HepG2 (cell line): Measurements from ENCODE around the gene PMEPA1.

Experiments used
- GLI4 ChIP-seq: sonication (generic); formaldehyde crosslinking; IDR thresholded peaks from 2 replicates; pipeline ENCODE4 v1.5.1; 2020; ENCODE audit warnings: missing genetic modification reagents, mild to moderate bottlenecking, moderate library complexity, borderline replicate concordance
- MAZ ChIP-seq, 2 experiments: sonication (generic) in 1 of 2; formaldehyde crosslinking in 1 of 2; IDR thresholded peaks; 2 replicates each; pipeline versions ENCODE4 v1.5.0 to v1.6.1; 2012 to 2020; ENCODE audit warnings: low read depth in 2 of 2, mild to moderate bottlenecking in 2 of 2, borderline replicate concordance in 1 of 2, improper control_type of control experiment in 1 of 2, low read length in 1 of 2, missing genetic modification reagents in 1 of 2, moderate library complexity in 1 of 2
- POLR2AphosphoS5 ChIP-seq: IDR thresholded peaks from 2 replicates; pipeline ENCODE4 v1.6.1; 2012; ENCODE audit warnings: low read depth, low read length
- ZNF432 ChIP-seq: sonication (generic); formaldehyde crosslinking; IDR thresholded peaks from 2 replicates; pipeline ENCODE4 v1.5.0; 2020; ENCODE audit warnings: missing genetic modification reagents, mild to moderate bottlenecking, borderline replicate concordance
- ZNF451 ChIP-seq: sonication (generic); formaldehyde crosslinking; IDR thresholded peaks from 2 replicates; pipeline ENCODE4 v1.5.0; 2020; ENCODE audit warnings: mild to moderate bottlenecking, missing genetic modification reagents
- ZNF878 ChIP-seq: sonication (generic); formaldehyde crosslinking; IDR thresholded peaks from 2 replicates; pipeline ENCODE4 v1.8.1; 2023; ENCODE audit warnings: mild to moderate bottlenecking, missing genetic modification reagents, moderate library complexity
- TF ChIP-seq, protein P1 (sequence below): IDR thresholded peaks from 2 replicates; pipeline ENCODE4 v1.4.0; 2020; ENCODE audit warnings: mild to moderate bottlenecking, missing genetic modification reagents
- TF ChIP-seq, protein P2 (sequence below): sonication (generic); formaldehyde crosslinking; IDR thresholded peaks from 2 replicates; pipeline ENCODE4 v1.4.0; 2020; ENCODE audit warnings: mild to moderate bottlenecking, low read depth, missing genetic modification reagents
- TF ChIP-seq, protein P3 (sequence below): sonication (generic); formaldehyde crosslinking; IDR thresholded peaks from 2 replicates; pipeline ENCODE4 v1.4.0; 2020; ENCODE audit warnings: missing genetic modification reagents
- TF ChIP-seq, protein P4 (sequence below): sonication (generic); formaldehyde crosslinking; IDR thresholded peaks from 2 replicates; pipeline ENCODE4 v1.5.1; 2020; ENCODE audit warnings: mild to moderate bottlenecking, missing genetic modification reagents, moderate library complexity

DNA sequence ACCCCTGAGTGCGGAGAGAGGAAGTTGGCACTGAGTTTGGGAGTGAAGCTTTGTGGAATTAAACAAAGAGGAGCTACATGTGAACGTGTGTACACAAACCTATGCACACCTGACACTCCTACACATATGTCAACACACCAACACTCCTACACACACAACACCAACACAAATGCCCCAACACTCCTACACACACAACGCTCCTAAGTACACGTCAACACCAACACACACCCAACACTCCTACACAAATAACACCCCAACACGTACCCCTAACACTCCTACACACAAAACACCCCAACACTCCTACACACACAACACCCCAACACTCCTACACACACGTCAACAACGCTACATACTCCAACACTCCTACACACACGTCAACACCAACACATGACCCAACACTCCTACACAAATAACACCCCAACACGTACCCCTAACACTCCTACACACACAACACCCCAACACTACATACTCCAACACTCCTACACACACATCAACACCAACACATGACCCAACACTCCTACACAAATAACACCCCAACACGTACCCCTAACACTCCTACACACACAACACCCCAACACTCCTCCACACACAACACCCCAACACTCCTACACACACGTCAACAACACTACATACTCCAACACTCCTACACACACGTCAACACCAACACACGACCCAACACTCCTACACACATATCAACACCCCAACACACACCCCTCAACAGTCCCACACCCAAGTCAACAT is 49.5 kb downstream of the PMEPA1 start:
- no peak for TF ChIP-seq MAZ (IDR thresholded peaks at IDR 0.05; ENCODE audit: borderline replicate concordance, low read depth, low read length)
- TF ChIP-seq MAZ (CRISPR knock-in tag; IDR thresholded peaks at IDR 0.05; ENCODE audit: low read depth) = no peak
- no peak for TF ChIP-seq GLI4 (CRISPR knock-in tag)
- TF ChIP-seq ZNF451 = no peak
- TF ChIP-seq, protein P1, sequence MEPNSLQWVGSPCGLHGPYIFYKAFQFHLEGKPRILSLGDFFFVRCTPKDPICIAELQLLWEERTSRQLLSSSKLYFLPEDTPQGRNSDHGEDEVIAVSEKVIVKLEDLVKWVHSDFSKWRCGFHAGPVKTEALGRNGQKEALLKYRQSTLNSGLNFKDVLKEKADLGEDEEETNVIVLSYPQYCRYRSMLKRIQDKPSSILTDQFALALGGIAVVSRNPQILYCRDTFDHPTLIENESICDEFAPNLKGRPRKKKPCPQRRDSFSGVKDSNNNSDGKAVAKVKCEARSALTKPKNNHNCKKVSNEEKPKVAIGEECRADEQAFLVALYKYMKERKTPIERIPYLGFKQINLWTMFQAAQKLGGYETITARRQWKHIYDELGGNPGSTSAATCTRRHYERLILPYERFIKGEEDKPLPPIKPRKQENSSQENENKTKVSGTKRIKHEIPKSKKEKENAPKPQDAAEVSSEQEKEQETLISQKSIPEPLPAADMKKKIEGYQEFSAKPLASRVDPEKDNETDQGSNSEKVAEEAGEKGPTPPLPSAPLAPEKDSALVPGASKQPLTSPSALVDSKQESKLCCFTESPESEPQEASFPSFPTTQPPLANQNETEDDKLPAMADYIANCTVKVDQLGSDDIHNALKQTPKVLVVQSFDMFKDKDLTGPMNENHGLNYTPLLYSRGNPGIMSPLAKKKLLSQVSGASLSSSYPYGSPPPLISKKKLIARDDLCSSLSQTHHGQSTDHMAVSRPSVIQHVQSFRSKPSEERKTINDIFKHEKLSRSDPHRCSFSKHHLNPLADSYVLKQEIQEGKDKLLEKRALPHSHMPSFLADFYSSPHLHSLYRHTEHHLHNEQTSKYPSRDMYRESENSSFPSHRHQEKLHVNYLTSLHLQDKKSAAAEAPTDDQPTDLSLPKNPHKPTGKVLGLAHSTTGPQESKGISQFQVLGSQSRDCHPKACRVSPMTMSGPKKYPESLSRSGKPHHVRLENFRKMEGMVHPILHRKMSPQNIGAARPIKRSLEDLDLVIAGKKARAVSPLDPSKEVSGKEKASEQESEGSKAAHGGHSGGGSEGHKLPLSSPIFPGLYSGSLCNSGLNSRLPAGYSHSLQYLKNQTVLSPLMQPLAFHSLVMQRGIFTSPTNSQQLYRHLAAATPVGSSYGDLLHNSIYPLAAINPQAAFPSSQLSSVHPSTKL (CRISPR knock-in tag) = no peak
- TF ChIP-seq ZNF878 (CRISPR knock-in tag) = no peak
- TF ChIP-seq, protein P2, sequence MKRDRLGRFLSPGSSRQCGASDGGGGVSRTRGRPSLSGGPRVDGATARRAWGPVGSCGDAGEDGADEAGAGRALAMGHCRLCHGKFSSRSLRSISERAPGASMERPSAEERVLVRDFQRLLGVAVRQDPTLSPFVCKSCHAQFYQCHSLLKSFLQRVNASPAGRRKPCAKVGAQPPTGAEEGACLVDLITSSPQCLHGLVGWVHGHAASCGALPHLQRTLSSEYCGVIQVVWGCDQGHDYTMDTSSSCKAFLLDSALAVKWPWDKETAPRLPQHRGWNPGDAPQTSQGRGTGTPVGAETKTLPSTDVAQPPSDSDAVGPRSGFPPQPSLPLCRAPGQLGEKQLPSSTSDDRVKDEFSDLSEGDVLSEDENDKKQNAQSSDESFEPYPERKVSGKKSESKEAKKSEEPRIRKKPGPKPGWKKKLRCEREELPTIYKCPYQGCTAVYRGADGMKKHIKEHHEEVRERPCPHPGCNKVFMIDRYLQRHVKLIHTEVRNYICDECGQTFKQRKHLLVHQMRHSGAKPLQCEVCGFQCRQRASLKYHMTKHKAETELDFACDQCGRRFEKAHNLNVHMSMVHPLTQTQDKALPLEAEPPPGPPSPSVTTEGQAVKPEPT (CRISPR knock-in tag) = no peak
- TF ChIP-seq, protein P3, sequence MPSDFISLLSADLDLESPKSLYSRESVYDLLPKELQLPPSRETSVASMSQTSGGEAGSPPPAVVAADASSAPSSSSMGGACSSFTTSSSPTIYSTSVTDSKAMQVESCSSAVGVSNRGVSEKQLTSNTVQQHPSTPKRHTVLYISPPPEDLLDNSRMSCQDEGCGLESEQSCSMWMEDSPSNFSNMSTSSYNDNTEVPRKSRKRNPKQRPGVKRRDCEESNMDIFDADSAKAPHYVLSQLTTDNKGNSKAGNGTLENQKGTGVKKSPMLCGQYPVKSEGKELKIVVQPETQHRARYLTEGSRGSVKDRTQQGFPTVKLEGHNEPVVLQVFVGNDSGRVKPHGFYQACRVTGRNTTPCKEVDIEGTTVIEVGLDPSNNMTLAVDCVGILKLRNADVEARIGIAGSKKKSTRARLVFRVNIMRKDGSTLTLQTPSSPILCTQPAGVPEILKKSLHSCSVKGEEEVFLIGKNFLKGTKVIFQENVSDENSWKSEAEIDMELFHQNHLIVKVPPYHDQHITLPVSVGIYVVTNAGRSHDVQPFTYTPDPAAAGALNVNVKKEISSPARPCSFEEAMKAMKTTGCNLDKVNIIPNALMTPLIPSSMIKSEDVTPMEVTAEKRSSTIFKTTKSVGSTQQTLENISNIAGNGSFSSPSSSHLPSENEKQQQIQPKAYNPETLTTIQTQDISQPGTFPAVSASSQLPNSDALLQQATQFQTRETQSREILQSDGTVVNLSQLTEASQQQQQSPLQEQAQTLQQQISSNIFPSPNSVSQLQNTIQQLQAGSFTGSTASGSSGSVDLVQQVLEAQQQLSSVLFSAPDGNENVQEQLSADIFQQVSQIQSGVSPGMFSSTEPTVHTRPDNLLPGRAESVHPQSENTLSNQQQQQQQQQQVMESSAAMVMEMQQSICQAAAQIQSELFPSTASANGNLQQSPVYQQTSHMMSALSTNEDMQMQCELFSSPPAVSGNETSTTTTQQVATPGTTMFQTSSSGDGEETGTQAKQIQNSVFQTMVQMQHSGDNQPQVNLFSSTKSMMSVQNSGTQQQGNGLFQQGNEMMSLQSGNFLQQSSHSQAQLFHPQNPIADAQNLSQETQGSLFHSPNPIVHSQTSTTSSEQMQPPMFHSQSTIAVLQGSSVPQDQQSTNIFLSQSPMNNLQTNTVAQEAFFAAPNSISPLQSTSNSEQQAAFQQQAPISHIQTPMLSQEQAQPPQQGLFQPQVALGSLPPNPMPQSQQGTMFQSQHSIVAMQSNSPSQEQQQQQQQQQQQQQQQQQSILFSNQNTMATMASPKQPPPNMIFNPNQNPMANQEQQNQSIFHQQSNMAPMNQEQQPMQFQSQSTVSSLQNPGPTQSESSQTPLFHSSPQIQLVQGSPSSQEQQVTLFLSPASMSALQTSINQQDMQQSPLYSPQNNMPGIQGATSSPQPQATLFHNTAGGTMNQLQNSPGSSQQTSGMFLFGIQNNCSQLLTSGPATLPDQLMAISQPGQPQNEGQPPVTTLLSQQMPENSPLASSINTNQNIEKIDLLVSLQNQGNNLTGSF = no peak
- TF ChIP-seq, protein P4, sequence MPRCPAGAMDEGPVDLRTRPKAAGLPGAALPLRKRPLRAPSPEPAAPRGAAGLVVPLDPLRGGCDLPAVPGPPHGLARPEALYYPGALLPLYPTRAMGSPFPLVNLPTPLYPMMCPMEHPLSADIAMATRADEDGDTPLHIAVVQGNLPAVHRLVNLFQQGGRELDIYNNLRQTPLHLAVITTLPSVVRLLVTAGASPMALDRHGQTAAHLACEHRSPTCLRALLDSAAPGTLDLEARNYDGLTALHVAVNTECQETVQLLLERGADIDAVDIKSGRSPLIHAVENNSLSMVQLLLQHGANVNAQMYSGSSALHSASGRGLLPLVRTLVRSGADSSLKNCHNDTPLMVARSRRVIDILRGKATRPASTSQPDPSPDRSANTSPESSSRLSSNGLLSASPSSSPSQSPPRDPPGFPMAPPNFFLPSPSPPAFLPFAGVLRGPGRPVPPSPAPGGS = no peak
- TF ChIP-seq ZNF432 = no peak
- TF ChIP-seq POLR2AphosphoS5 = no peak
